Stimulated activated CD8-positive, alpha-beta memory T cell treated with anti-CD3 and anti-CD28 coated beads, Interleukin-15, amount 100 ng/mL, for 24 hours (primary cell): ENCODE data around the gene NCL.
"Not testable (repeated sequence)": the region's sequence is repeated elsewhere in the genome, so short reads cannot be mapped to it uniquely, and the experiment has no call there.

Experiments used
- DNase-seq: peaks from one replicate; pipeline ENCODE4 v3.0.0-alpha.2; 2020; ENCODE audit warnings: low read depth

NCL gene

DNA sequence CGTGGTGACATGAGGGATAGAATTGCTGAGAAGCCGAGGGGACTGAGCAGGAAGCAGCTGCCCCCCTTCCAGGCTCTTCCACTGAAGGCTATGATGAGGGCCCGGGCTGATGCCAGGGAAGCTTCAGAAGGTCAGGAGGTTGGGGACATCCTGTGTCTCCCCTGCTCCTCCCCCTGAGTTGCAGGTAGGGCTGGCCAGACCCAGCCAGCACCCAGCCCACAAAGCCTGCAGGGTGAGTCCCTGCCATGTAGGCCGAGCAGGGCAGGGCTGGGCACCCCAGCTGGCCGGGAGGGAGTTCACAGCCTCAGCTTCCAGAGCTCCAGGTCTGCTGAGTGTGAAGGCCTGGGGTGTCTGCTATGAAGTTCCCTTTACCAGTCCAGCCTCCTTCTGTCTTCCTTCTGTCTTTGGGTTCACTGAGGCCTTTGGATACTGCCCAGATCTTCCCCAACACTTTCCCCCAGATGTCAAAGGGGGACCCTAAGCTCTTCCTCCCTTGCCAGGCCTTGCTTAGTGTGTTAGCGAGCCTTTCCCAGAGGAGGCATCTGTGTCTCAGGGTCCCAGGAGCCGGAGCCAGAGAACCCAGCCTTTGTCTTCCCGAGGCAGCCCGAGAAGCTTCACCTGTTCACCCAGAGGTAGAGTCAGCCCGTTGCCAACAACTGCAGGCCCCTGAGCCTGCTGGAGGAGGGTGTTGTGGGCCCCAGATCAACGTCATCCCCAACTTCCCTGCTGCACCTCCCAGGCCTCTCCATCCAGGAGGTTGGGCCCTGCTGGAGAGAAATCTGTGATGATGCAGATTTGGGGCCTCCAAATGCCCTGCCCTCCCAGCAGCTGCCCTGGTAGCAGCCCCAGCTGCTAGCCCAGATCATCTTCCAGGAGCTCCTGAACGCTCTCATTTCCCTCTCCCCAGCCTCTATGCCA is 3.6 kb upstream of the NCL start:
- DNase-seq = no peak

DNA sequence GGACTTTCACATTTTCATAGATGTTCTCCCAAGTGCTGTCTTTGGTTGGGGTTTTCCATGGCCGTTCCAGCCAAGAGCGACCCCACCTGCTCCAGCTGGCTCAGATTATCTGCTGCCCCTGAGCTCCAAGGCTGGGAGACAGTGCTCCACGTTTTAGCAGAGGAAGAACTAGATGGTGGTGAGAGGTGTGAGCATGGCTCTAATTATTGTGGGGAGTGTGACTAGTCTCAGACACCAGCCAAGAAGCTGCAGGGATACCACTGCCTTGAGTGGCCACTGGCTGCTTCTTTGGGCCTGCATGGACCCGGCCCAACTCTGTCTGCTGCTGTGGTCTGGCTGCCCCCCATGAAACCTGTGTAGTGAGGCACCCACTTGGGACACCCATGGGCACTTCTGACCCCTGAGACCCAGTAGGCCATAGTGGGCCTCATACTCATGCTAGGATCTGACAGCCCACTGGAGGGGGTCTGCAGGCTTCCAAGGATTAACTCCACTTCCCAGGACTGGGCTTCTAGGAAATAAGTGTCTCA is 2.8 kb upstream of the NCL start:
- DNase-seq = no peak

DNA sequence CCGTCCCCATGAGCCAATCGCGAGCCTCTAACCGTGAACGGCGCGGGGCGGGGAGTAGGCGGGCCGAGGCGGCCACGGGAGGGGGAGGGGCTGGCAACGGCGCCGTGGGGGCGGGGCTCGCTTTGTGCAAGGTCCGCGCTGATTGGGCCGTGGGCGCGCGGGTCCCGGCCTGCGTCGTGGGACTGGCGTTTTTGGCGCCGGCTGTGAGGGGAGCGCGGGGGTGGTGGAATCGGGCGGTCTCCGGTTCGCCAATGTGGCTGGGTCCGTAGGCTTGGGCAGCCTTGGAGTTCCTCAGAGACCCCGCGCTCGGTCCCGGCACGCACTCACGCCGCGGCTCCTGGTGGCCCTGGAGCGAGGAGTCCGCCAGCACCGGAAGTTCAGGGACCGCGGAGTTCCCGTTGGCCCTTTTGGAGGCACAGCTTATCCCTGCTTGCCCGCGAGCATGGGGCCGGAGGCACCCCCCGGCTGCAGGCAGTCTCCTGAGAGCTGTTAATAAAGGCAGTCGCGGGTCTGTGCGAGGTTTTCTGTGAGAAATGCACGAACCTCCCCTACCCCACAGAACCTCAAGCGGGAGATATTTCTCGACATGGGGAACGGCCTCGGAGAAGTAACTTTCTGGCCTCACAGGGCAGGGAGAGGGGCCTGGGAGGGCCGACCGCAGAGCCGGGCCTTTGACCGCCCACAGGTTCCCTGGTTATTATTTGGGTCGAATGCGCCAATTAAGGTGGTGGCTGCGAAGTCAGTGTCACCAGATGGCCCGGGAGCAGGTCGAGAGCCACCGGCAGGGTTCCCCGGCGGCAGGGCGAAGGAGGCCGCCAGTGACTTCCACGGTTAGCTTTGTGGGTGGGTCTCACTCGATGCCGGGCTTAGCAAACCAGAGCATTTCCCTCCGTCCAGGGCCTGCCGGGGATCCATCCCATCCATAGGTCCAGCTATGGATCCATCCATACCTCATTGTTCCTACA is 574 bp upstream of the NCL start:
- peak; percentile 99 for DNase-seq

DNA sequence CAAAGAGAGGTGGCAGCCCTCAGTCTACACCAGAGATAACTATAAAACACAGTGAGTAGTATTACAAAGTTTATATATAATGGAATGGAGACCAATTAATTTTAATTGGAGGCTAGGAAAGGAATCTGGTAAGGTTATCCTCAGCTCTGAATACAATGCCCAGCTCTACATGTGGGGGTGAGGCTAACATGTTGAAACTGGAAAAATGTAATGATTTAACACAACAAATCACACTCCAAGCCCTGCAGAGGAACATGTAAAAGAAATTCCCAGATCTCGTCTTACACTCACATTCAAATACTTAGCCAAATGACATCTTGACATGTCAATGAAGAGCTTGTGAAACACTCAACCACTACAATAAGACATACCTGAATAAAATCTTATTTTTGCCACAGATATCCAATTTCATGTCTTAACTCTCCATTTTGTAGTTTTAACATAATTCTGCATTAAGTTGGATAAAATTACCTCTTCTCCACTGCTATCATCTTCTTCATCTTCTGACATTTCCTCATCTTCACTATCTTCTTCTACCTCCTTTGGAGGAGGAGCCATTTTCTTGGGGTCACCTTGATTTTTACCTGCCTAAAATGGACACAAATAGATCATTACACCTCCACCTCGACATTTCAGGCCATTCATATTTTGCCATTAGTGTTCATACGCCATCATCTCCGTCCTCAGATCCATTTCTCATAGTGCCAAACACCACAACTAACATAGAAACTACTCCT is 1.4 kb downstream of the NCL start:
- no peak for DNase-seq

DNA sequence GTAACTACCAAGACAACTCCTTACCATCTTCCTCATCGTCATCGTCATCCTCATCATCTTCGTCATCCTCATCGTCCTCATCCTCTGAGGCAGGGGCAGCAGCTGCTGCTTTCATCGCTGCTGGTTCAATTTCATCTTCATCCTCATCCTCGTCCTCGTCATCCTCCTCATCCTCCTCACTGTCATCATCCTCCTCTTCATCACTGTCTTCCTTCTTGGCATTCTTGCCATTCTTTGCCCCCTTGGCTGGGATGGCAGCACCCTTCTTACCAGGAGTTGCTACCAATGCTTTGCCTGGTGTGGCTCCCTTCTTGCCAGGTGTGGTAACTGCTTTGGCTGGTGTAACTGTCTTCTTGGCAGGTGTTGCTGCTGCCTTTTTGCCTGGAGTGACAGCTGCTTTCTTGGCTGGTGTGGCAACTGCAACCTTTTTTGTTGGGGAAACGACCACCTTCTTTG is 2.7 kb downstream of the NCL start:
- DNase-seq = no peak

DNA sequence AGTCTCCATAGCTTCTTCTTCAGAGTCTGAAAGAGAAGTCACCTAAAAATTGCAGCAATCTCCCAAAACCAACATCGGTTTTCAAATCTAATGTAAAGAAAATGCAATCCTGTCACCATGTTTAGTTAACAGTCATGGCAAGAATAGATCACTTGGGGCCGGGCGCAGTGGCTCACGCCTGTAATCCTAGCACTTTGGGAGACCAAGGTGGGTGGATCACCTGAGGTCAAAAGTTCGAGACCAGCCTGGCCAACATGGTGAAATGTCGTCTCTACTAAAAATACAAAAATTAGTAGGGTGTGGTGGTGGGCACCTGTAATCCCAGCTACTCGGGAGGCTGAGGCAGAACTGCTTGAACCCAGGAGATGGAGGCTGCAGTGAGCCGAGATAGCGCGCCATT is 3.4 kb downstream of the NCL start:
- DNase-seq = not testable (repeated sequence)

DNA sequence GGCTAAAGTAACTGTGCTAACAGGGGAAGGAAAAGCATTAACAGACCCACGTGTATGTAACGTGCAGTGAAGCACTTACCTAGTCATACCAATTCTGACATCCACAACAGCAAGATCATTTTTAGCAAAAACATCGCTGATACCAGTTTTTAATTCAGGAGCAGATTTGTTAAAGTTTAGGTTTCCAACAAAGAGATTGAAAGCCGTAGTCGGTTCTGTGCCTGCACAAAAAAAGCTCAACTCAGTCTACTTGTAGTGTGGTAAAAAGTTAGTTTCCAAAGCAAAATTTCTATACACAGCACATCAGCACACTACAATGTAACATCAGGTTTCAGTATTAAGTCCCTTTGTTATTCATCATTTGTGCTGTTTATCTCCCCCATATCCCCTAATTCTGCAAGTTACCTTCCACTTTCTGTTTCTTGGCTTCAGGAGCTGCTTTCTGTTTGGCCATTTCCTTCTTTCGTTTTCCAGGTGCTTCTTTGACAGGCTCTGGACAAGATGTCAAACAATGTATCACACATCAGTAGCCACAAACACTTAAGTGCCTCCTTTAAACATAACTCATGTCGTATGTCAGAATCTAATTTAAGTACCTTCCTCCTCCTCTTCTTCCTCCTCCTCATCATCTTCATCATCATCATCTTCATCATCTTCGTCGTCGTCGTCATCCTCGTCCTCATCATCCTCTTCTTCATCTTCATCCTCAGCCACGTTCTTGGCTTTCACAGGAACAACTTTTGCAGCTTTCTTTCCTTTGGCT is 4.0 kb downstream of the NCL start:
- no peak for DNase-seq

DNA sequence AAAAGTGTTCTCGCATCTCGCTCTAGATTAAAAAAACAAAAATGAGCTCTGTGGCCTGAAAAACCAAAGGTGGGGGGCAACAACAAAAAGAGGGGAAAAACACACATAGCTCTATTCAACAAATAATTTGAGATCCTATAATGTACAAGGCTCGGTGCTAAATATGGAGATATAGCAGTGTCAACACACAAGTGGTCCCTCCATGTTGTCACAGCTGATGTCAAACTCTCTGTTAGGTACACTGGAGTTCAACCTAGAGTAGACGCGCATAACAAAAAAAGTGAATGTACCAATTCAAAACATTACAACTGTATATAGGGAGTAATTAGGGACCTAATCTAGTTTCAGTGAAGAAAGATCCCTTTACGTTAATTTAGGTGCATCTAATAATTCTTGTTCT is 5.9 kb downstream of the NCL start:
- no peak for DNase-seq

DNA sequence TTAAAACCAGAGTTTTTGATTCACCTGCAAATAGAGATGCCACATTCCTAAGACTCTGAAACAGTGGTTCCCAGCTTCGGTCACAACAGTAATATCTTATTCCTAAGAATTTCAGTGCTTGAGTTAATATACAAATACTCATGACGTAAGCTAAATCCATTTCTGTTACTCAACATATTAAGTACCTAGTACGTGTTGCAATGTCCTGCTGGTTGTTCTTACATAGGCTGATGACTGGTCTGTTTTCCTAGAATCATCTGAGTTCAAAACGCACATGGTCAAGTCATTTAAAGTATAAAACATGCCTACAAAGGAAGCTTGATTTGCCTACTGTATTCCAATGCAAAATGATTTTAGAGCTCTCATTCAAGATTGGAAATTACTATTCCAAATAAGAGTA is 7.2 kb downstream of the NCL start:
- DNase-seq = no peak

DNA sequence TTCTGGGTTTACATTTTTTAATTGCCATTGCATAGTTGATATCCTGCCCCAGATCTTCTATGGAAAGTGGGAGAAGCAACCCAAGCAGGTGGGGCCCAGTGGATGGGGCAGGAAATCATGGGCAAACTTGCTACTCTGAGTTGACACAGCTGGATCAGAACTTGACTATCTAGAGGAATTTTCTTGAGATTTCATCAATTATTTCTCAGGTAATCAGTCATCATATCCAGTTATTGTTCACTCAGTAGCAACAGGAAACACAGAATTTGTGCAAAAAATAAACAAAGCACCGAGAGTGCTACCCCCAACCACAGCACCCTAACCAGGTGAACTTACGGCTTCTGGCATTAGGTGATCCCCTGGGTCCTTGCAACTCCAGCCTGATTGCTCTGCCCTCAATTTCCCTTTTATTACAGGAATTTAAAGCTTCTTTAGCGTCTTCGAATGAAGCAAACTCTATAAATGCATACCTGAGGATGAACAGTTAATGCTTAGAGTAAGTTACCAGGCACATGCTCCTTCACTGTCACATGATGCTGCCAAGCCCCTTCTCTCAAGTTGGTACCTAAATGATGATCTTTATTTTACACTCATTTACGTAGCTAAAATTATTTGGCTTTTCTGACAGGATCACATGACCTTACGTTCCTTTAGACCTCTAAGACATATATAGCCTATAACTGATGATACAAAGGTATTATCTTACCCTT is 7.8 kb downstream of the NCL start:
- DNase-seq = no peak

DNA sequence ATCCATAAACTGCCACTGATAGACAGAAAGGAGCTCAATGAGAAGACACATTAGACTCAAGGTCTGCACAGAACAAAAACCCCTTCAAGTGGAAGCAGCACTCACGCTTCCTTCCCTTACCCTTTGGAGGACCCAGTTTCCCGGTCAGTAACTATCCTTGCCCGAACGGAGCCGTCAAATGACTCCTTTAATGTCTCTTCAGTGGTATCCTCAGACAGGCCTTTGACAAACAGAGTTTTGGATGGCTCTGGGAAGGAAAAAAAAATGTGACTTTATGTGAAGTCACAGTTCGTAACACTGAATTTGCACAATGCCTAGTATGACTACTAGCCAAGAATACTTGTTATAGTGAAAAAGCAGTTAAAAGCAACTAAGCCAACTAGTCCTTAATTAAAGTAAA is 8.4 kb downstream of the NCL start:
- DNase-seq = no peak

DNA sequence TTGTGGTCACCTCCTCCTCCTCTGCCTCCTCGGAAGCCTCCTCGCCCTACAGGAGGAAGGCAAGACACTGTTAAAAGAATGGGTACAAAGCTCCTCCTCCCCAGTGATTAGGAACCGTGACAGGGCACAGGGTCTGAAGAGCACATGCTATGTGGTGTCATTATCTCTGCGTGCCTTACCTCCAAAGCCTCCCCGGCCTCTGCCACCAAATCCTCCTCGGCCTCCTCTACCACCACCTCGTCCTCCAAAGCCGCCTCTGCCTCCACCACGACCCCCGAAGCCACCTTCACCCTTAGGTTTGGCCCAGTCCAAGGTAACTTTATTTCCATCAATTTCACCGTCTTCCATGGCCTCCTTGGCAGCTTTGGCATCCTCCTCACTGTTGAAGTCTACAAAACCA is 9.1 kb downstream of the NCL start:
- DNase-seq = no peak

DNA sequence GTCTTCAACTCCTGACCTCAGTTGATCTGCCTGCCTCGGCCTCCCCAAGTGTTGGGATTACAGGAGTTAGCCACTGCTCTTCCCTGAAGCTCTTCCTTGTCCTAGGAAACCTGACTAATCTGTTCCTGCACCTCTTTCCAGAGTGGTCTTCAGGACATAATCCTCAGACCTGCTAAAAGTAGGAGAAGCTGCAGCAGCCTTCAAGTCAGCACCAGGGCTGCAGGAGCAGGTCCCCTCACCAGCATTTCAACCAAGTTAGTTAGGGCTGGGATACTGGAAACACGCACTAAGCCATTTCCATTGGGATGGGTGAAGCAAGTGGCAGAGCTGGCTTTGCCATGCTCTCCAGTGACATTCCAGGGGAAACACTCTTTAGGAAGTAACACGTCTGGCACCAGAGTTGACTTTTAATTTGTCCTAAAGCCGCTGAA is 9.9 kb downstream of the NCL start:
- no peak for DNase-seq

DNA sequence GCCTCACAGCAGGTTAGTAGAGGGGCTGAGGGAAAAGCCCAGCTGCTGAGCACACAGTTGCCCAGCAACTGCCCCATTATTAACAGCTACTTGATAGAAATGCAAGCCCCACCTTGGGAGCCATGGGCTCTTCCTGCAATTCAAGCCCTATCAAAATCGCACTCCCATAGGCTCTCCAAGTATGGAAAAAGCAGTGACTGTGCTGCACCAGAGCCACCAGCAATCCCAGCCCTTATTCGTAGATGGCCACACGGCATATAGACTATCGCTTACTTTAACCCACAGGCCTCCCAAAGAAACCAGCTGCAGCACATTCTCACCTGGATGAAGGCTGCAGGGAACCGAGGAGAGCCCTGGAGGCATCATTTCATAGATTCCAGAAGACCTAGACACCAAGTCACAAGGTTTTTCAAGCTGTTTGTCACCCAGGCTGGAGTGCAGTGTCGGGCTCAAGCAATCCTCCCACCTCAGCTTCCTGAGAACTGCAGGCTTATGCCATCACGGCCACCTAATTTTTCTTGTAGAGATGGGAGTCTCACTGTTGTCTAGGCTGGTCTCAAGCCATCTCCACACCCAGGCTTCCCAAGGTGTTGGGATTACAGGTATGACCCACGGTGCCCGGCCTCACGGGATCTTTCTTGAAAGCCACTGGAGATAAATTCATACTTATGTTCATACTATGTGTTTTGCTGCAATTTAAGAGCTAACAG is 11.3 kb downstream of the NCL start:
- no peak for DNase-seq

DNA sequence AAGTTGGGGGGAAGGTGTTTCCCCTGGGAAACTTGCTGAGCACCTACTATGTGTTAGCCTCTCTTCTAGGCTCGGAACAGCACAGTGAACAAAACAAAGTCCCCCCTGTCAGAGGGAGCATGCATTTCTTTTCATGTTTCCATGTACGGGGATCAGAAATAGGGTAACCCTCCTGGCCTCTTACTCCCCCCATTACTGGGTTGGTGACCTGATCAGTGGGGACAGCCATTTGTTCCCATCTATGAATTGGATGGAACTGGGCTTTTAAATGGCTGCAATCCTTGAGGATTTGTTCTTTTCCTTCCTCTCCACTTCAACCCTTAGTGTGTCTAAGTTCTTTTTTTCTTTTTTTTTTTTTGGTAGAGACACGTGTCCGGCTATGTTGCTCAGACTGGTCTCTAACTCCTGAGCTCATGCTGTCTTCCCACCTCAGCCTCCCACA is 13.7 kb downstream of the NCL start:
- no peak for DNase-seq

DNA sequence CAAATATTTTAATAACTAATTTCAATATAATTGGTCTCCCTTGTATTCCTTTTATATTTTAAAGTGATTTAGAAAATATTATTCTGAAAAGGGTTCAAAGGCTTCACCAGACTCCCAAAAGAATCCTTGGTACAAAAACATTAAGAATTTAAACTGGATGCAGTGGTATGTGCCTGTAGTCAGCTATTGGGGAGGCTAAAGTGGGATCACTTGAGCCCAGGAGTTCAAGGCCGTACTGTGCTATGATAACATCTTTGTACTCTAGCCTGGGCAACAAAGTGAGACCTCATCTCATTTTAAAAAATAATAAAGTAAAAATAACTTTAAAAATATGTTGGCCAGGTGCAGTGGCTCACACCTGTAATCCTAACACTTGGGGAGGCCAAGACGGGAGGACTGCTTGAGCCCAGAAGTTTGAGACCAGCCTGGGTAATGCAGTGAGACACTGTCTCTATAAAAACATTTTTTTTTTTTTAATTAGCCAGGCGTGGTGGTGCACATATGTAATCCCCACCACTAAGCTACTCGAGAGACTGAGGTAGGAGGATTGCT is 14.7 kb downstream of the NCL start:
- no peak for DNase-seq

DNA sequence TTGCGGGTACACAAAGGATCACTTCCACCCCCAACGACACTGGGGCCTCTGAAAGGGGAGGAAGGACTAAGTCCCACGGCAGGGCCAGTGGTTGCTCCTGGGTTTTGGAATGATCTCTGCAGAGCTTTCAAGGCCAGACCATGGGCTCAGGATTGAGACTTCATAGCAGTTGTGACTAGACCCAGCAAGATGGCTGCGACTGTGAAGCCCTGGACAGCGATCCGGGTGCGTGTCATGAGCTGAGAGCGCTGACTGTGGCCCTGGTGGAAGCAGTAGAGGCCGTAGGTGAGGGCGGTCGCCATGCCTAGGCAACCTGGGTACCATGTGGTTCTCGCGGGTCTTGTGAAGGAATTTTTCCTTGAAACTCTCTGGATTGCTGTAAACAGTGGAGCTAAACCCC is 27.3 kb downstream of the NCL start:
- DNase-seq = no peak

DNA sequence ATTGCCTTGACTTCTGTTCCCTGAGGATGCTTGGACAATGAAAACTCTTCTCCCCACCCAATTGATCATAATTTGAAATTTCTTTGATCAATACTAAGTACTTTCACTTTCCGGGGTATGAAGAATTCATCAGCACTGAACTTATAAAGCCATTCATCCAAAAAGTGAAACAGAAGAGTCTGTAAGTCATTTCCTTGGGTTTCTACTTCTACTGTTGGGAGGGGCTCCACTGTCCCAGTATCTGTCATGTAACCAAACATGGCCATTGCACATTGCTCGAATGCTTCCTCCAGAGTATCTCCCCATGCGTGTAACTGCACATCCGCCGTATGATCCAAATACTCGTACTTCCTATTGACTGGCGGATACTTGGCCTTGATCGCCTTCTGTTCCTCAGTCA is 30.3 kb downstream of the NCL start:
- DNase-seq = no peak

DNA sequence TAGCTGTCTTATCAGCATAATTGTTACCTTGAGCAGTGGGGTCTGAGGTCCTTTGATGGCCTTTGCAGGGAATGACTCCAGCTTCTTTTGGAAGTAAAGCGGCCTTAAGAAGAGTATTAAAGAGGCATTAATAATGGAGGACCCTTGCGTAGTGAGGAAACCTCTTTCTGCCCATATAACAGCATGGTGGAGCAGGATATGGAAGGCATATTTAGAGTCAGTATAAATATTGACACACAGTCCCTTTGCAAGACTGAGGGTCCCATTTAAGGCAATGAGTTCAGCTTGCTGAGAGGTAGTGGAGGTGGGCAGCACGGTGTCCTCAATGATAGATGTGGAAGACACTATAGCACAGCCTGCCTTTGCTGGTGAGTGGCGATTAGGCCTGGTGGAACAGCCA is 32.7 kb downstream of the NCL start:
- no peak for DNase-seq
